ENCODE results near the gene STXBP5.

DNA sequence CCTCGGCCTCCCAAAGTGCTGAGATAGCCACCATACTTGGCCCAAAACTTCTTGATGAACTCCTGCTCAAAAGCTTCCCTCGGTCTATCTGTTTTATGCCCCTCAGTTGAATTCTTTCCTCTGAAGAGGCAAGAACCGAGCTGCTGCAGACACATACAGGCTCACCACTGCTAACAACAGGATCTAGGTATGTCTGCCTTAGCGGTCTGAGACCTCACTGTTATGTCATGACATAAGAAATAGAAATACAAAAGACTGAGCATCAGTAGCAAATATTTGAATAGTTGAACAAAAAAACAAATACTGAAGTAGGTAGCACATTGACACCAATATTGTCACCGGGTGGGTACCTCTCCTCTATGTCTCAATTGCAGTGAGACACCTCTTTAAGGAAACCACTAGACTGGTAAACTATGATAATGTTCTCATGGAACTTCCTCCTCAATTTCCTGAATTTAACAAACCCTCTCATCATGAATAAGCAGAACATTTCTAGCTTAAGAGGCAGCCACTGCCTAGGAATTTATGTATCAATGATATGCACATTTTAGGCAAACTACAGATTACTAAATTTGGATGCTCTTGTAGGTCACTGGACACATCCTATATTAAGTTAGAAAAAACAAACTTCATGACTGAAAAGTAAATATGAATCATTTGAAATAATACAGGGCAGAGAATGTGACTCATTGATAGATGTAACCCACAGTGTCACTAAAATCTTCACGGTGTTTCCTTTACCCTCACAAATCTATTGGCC, 9.4 kb upstream of the STXBP5 start:
- TF ChIP-seq, protein P1, sequence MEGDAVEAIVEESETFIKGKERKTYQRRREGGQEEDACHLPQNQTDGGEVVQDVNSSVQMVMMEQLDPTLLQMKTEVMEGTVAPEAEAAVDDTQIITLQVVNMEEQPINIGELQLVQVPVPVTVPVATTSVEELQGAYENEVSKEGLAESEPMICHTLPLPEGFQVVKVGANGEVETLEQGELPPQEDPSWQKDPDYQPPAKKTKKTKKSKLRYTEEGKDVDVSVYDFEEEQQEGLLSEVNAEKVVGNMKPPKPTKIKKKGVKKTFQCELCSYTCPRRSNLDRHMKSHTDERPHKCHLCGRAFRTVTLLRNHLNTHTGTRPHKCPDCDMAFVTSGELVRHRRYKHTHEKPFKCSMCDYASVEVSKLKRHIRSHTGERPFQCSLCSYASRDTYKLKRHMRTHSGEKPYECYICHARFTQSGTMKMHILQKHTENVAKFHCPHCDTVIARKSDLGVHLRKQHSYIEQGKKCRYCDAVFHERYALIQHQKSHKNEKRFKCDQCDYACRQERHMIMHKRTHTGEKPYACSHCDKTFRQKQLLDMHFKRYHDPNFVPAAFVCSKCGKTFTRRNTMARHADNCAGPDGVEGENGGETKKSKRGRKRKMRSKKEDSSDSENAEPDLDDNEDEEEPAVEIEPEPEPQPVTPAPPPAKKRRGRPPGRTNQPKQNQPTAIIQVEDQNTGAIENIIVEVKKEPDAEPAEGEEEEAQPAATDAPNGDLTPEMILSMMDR (conservative IDR thresholded peaks at IDR 0.05) = no peak
- TF ChIP-seq ZFX (IDR thresholded peaks at IDR 0.05) = no peak
